Loucy (cell line): ENCODE data around the gene JOSD2.

Experiments
- EZH2phosphoT487 ChIP-seq: fragments of 200-600 bp; IDR thresholded peaks from 2 replicates; pipeline ENCODE4 v1.6.1; 2018; ENCODE audit warnings: antibody characterized with exemption, mild to moderate bottlenecking, moderate library complexity, borderline replicate concordance
- TF ChIP-seq, protein P1 (sequence below): fragments of 200-600 bp; sonication (generic); conservative IDR thresholded peaks from 2 replicates; pipeline ENCODE4 v1.5.1; 2014; ENCODE audit warnings: mild to moderate bottlenecking, antibody characterized with exemption, low read length

DNA sequence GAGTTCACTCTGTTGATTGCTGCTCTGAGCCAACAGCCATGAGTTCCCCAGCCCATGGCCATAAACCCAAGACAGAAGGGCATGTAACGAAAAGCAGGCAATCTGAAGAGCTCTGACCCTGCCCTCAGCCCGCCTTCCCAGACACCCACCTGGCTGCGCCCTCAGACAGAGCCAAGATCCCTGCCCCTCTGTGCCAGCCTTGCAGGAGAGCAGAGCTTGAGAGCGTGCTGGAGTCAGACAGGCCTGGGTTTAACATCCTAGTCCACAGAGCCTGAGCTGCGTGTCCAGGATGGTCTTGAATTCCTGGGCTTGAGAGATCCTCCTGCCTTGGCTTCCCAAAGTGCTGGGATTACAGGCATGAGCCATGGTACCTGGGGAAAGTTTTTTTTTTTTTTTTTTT is 53.7 kb downstream of the JOSD2 start:
- TF ChIP-seq, protein P1, sequence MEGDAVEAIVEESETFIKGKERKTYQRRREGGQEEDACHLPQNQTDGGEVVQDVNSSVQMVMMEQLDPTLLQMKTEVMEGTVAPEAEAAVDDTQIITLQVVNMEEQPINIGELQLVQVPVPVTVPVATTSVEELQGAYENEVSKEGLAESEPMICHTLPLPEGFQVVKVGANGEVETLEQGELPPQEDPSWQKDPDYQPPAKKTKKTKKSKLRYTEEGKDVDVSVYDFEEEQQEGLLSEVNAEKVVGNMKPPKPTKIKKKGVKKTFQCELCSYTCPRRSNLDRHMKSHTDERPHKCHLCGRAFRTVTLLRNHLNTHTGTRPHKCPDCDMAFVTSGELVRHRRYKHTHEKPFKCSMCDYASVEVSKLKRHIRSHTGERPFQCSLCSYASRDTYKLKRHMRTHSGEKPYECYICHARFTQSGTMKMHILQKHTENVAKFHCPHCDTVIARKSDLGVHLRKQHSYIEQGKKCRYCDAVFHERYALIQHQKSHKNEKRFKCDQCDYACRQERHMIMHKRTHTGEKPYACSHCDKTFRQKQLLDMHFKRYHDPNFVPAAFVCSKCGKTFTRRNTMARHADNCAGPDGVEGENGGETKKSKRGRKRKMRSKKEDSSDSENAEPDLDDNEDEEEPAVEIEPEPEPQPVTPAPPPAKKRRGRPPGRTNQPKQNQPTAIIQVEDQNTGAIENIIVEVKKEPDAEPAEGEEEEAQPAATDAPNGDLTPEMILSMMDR: no peak
- TF ChIP-seq EZH2phosphoT487: no peak
